ENCODE data around the gene TSHZ2. TPM values are rescaled to one million over a fixed set of nuclear protein-coding genes. Genes with fewer than 3 reads are reported as not detected.

Gene TSHZ2
- polyA plus RNA-seq, 3 donors, result 12.5 to 13.9 (median 13.7) TPM

GRCh38 chr20:53161473-53161872 lies 189.3 kb downstream of the TSHZ2 start:
- no peak for DNase-seq

DNA sequence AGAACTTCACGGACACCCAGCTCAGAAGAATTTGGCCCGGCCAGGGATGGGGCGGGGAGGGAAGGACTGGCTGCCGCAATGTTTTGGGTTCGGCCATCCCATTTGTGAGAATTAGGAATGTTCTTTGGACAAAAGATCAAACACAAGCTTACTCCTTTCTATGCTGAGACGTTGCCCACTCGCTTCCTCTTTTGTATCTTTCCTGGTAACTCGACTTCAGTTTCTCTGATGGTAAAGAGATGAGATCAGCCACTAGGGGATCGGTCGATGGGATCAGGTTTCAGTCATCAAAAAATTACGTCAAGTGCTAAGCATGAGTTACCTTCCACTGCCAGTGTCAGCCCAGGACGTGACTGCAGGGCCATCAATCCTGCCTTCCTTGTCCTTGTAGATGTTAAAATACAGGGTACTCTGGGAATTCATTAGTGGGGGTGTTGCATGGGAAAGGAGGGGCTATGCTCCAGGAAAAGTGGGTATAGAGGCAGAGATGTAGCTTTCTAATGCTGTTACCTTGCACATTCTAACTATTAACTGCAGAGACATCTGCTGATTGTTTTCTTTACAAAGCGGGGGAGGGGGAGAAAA lies 190.2 kb downstream of the TSHZ2 start:
- DNase-seq, result peak; percentile 88

GRCh38 chr20:53163486-53163885 lies 191.3 kb downstream of the TSHZ2 start:
- DNase-seq, result no peak

GRCh38 chr20:53164072-53164471 lies 191.9 kb downstream of the TSHZ2 start:
- no peak for DNase-seq

DNA sequence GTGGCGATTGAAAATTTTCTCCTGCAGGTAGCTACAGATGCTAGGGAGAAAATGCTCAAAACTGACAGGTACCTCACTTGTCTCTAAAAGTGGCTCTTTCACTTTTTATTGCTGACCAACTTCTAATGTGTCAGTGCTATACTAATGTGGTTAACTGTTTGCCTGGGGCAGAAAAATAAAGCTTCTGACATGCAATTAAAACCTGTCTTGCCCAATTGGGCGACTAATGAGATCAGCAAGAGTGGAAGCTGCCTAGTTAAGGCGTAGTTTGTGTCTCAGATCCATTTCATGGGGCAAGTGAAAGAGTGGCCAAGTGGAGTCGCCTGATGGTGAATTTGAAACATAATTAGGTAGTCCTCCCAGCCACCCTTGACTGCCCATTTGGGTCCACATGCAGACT lies 193.3 kb downstream of the TSHZ2 start:
- no peak for DNase-seq

GRCh38 chr20:53168491-53168890 lies 196.3 kb downstream of the TSHZ2 start:
- DNase-seq, result no peak

GRCh38 chr20:53170196-53170595 lies 198.0 kb downstream of the TSHZ2 start:
- no peak for DNase-seq

DNA sequence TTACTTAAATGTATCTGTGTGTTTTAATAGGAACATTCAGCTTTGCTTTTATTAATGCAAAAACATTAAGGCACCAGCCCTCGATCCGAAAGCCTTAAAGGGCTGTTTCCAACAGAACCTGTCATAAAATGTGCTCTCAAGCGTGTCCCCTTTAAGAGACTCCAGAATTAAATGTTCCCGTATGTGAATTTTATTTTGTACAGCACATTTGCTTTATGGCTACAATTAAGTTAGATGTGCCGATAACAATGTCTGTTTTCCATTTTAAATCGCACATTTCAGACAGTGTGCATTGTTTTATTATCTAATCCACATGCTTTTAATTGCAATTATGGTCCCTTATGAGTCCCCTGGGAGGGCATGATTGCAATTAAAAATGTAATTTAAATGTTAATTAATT lies 198.9 kb downstream of the TSHZ2 start:
- DNase-seq, result no peak

- no peak for DNase-seq
Observed at GRCh38 chr20:53174454-53174853, 202.3 kb downstream of the TSHZ2 start.

- DNase-seq, result no peak
Observed at GRCh38 chr20:53175135-53175780, 203.1 kb downstream of the TSHZ2 start.

- DNase-seq, result no peak
Observed at GRCh38 chr20:53176134-53176533, 204.0 kb downstream of the TSHZ2 start.

GRCh38 chr20:53177687-53178086 lies 205.5 kb downstream of the TSHZ2 start:
- DNase-seq, result no peak

- DNase-seq, result no peak
Observed at GRCh38 chr20:53179749-53180148, 207.6 kb downstream of the TSHZ2 start.

DNA sequence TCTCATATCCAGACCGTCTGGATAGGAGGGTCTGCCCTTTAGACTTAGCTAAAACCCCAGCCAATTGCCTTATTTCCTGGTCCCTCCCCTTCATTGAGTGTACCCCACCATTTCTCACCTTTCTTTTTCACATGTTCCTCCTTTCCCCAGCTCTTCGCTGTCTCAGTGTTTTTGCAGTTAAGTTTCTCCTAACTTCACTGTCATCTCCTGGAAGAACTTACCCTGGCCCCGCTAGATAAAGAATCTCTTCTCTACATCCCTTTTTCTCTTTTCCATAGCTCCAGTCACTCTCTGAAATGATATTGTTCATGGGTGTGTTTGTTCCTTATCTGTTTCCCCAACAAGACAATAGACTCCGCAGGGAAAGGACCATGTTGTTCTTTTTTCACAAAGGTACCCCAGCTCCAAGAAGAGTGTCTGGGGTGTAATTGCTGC lies 208.8 kb downstream of the TSHZ2 start:
- DNase-seq, result no peak

GRCh38 chr20:53181866-53182376 lies 209.8 kb downstream of the TSHZ2 start:
- no peak for DNase-seq

- no peak for DNase-seq
Observed at GRCh38 chr20:53183181-53183580, 211.0 kb downstream of the TSHZ2 start.

GRCh38 chr20:53186635-53187034 lies 214.5 kb downstream of the TSHZ2 start:
- DNase-seq, result peak; percentile 47

GRCh38 chr20:53187392-53188068 lies 215.4 kb downstream of the TSHZ2 start:
- DNase-seq, result peak; percentile 77

- DNase-seq, result no peak
Observed at GRCh38 chr20:53190225-53190624, 218.1 kb downstream of the TSHZ2 start.

GRCh38 chr20:53191957-53192356 lies 219.8 kb downstream of the TSHZ2 start:
- no peak for DNase-seq

- no peak for DNase-seq
Observed at GRCh38 chr20:53194306-53195290, 222.4 kb downstream of the TSHZ2 start.
